Hepatocyte (in vitro differentiated cells): Measurements from ENCODE around the gene MTFR1L.

Experiments used
- CTCF ChIP-seq: fragments of 200-600 bp; sonication (generic); IDR thresholded peaks from 2 replicates; pipeline ENCODE4 v1.5.1; 2016; ENCODE audit warnings: antibody characterized with exemption, mild to moderate bottlenecking; ENCODE audit not compliant: poor library complexity
- EZH2 ChIP-seq: fragments of 200-600 bp; sonication (generic); IDR thresholded peaks from 2 replicates; pipeline ENCODE4 v1.6.1; 2016; ENCODE audit warnings: antibody characterized with exemption, mild to moderate bottlenecking, borderline replicate concordance
- EZH2phosphoT487 ChIP-seq: fragments of 200-600 bp; sonication (generic); IDR thresholded peaks from one replicate; pipeline ENCODE4 v1.6.1; 2018; ENCODE audit warnings: antibody characterized with exemption, mild to moderate bottlenecking, low read depth, moderate library complexity; ENCODE audit not compliant: unreplicated experiment, severe bottlenecking

GRCh38 chr1:25845664-25846063, 25.9 kb downstream of the MTFR1L start:
- TF ChIP-seq CTCF (no peak), EZH2 (no peak), EZH2phosphoT487 (no peak)
